Neuronal stem cell (in vitro differentiated cells): ENCODE results near the gene PSMC5.

ENCODE experiments used
- DNase-seq: peaks from one replicate; pipeline ENCODE4 v3.0.0-alpha.2; 2013; ENCODE audit warnings: low spot score
- H2AFZ ChIP-seq: one replicate; pipeline ENCODE4 v1.6.1; 2013; ENCODE audit warnings: mild to moderate bottlenecking, low read length, inconsistent platforms
- H2AK5ac ChIP-seq: 2 replicates; pipeline ENCODE4 v1.6.1; 2013; ENCODE audit warnings: low read depth, mild to moderate bottlenecking, inconsistent platforms, low read length, moderate library complexity, mixed read lengths
- H2BK120ac ChIP-seq: 2 replicates; pipeline ENCODE4 v1.6.1; 2013; ENCODE audit warnings: low read depth, mild to moderate bottlenecking, inconsistent platforms, low read length, moderate library complexity, mixed read lengths
- H2BK12ac ChIP-seq: one replicate; pipeline ENCODE4 v1.6.1; 2013; ENCODE audit warnings: low read length, inconsistent platforms
- H2BK15ac ChIP-seq: 2 replicates; pipeline ENCODE4 v1.6.1; 2013; ENCODE audit warnings: mild to moderate bottlenecking, low read length, inconsistent platforms, mixed read lengths
- H2BK5ac ChIP-seq: one replicate; pipeline ENCODE4 v1.6.1; 2013; ENCODE audit warnings: inconsistent platforms, mild to moderate bottlenecking, low read length, moderate library complexity
- H3K14ac ChIP-seq: one replicate; pipeline ENCODE4 v1.6.1; 2013; ENCODE audit warnings: low read length, inconsistent platforms
- H3K18ac ChIP-seq: 2 replicates; pipeline ENCODE4 v1.6.1; 2013; ENCODE audit warnings: low read length, inconsistent platforms
- H3K23ac ChIP-seq: 2 replicates; pipeline ENCODE4 v1.6.1; 2013; ENCODE audit warnings: low read depth, mild to moderate bottlenecking, mixed read lengths, low read length, inconsistent platforms; ENCODE audit not compliant: poor library complexity
- H3K27ac ChIP-seq: replicated peaks from 3 replicates; pipeline ENCODE4 v1.5.1; 2013; ENCODE audit warnings: low read length, inconsistent platforms
- H3K27me3 ChIP-seq, 3 experiments: 2 replicates each; pipeline ENCODE4 v1.6.1; 2013; ENCODE audit warnings: low read length in 3 of 3, mild to moderate bottlenecking in 2 of 3, inconsistent platforms in 1 of 3, low read depth in 1 of 3, mixed read lengths in 1 of 3, moderate library complexity in 1 of 3; ENCODE audit not compliant: control insufficient read depth in 3 of 3, insufficient read depth in 3 of 3
- H3K36me3 ChIP-seq, 2 donors: replicated peaks in 1 of 2; 2 replicates each; pipeline ENCODE4 v1.6.1; 2013; ENCODE audit warnings: low read length in 2 of 2; ENCODE audit not compliant: control insufficient read depth in 2 of 2, insufficient read depth in 2 of 2
- H3K4ac ChIP-seq: 2 replicates; pipeline ENCODE4 v1.6.1; 2013; ENCODE audit warnings: inconsistent platforms, mild to moderate bottlenecking, low read length, moderate library complexity
- H3K4me1 ChIP-seq, 2 donors: 1 replicate in 1 of 2; 2 replicates in 1 of 2; pipeline ENCODE4 v1.6.1; 2013; ENCODE audit warnings: low read length in 2 of 2, low read depth in 1 of 2; ENCODE audit not compliant: control insufficient read depth in 2 of 2, insufficient read depth in 1 of 2
- H3K4me2 ChIP-seq: one replicate; pipeline ENCODE4 v1.6.1; 2013; ENCODE audit warnings: mild to moderate bottlenecking, low read length, inconsistent platforms; ENCODE audit not compliant: insufficient read depth, poor library complexity, severe bottlenecking
- H3K4me3 ChIP-seq, 2 donors: 2 replicates each; pipeline ENCODE4 v1.5.1; 2013; ENCODE audit warnings: low read length in 2 of 2, mild to moderate bottlenecking in 2 of 2, inconsistent platforms in 1 of 2, moderate library complexity in 1 of 2
- H3K79me1 ChIP-seq: one replicate; pipeline ENCODE4 v1.6.1; 2013; ENCODE audit warnings: low read depth, mild to moderate bottlenecking, inconsistent platforms, low read length, moderate library complexity
- H3K9ac ChIP-seq: one replicate; pipeline ENCODE4 v1.6.1; 2013; ENCODE audit warnings: mild to moderate bottlenecking, low read depth, low read length, inconsistent platforms; ENCODE audit not compliant: poor library complexity
- H3K9me3 ChIP-seq, 2 donors: replicated peaks in 1 of 2; 2 replicates each; pipeline versions ENCODE3 to v1.6.1; 2013; ENCODE audit warnings: low read length in 2 of 2, mild to moderate bottlenecking in 2 of 2, inconsistent platforms in 1 of 2, low read depth in 1 of 2, mixed read lengths in 1 of 2, moderate library complexity in 1 of 2; ENCODE audit not compliant: control insufficient read depth in 2 of 2, insufficient read depth in 1 of 2
- H4K8ac ChIP-seq: one replicate; pipeline ENCODE4 v1.6.1; 2013; ENCODE audit warnings: low read depth, mild to moderate bottlenecking, inconsistent platforms, low read length, moderate library complexity
- H4K91ac ChIP-seq: one replicate; pipeline ENCODE4 v1.6.1; 2013; ENCODE audit warnings: low read length, low read depth, mild to moderate bottlenecking, inconsistent platforms; ENCODE audit not compliant: poor library complexity
- WGBS, 2 donors: extraction: QIAGEN DNeasy Blood & Tissue Kit; methylation state at CpG; one replicate each; pipeline ENCODE4 v1.1.7; 2013; ENCODE audit warnings: missing lambda C conversion rate in 2 of 2, mixed read lengths in 1 of 2; ENCODE audit not compliant: insufficient read length in 2 of 2, insufficient replicate concordance in 1 of 2; ENCODE audit errors: extremely low coverage in 2 of 2; 5-methylcytosine and 5-hydroxymethylcytosine counted together

The PSMC5 gene

DNA sequence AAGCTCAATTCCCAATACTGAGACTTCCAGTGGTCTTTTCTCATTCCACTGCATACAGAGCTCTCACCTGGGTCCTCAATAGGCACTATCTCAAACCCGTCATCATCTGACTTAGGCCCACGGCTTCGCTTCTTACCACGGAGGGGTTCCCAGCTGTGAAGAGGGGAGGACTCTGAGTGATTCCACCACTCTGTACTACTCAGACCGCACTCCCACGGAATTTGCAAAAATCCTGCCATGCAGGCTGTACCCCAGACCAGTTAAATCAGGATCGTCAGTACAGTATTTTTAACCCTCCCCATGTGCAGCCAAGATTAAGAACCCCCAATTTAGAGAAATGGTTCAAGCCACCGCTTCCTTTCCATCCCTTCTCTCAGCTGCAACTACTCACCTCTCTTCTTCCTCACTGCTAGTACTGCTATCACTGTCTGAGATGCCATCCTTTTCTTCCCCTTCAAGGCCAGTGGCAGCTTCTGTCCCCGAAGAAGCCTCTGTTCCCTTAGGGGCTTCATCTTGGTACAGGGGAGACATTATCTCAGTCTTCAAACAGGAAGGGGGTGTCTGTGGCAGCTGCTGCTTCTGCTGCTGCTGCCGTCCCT lies 6.2 kb upstream of the PSMC5 start:
- Histone ChIP-seq H2BK12ac (no peak overlapping the region), H3K23ac (no peak overlapping the region), H2BK5ac (no peak overlapping the region), H2AFZ (no peak overlapping the region), H4K8ac (no peak overlapping the region), H3K18ac (no peak overlapping the region), H3K4me1 (peaks cover 2 to 3% of the 10 kb centered on the region in 2 donors), H3K36me3 (peaks cover 72 to 100% of the 10 kb centered on the region in 2 donors), H3K79me1 (peaks cover 3% of the 10 kb centered on the region), H3K4me2 (no peak overlapping the region), H3K14ac (no peak overlapping the region), H3K27ac (no peak overlapping the region), H3K9me3 (no peaks in the 10 kb centered on the region), H4K91ac (no peak overlapping the region), H3K9ac (no peak overlapping the region), H3K4ac (no peak overlapping the region), H3K27me3 (no peaks in the 10 kb centered on the region), H2BK15ac (no peak overlapping the region), H2BK120ac (no peak overlapping the region), H2AK5ac (no peak overlapping the region), H3K4me3 (no peak overlapping the region)
- no peak for DNase-seq
- WGBS, 2 donors: no CpG with 5 or more reads among the region's 10 CpGs

- H2BK120ac ChIP-seq: no peak overlapping the region
- H3K9ac ChIP-seq: no peak overlapping the region
- H3K23ac ChIP-seq: peak overlapping the region; percentile 25
- H4K91ac ChIP-seq: no peak overlapping the region
- no peak overlapping the region for H3K4ac ChIP-seq
- no peak overlapping the region for H3K4me3 ChIP-seq
- no peak overlapping the region for H2AK5ac ChIP-seq
- H4K8ac ChIP-seq: no peak overlapping the region
- WGBS, 2 donors: no CpG with 5 or more reads among the region's 6 CpGs
- H2BK15ac ChIP-seq: no peak overlapping the region
- no peak overlapping the region for H2AFZ ChIP-seq
- H3K27ac ChIP-seq: no peak overlapping the region
- peaks cover 71 to 93% of the 10 kb centered on the region in 2 donors for H3K36me3 ChIP-seq
- no peaks in the 10 kb centered on the region for H3K27me3 ChIP-seq
- H2BK5ac ChIP-seq: no peak overlapping the region
- no peak overlapping the region for H3K14ac ChIP-seq
- peaks cover 6% of the 10 kb centered on the region for H3K79me1 ChIP-seq
- H3K18ac ChIP-seq: no peak overlapping the region
- H3K9me3 ChIP-seq: no peaks in the 10 kb centered on the region
- peaks cover 2 to 6% of the 10 kb centered on the region in 2 donors for H3K4me1 ChIP-seq
- no peak overlapping the region for H3K4me2 ChIP-seq
- DNase-seq: no peak
- no peak overlapping the region for H2BK12ac ChIP-seq
Measured at GRCh38 chr17:63821804-63822203, 5.4 kb upstream of the PSMC5 start.

DNA sequence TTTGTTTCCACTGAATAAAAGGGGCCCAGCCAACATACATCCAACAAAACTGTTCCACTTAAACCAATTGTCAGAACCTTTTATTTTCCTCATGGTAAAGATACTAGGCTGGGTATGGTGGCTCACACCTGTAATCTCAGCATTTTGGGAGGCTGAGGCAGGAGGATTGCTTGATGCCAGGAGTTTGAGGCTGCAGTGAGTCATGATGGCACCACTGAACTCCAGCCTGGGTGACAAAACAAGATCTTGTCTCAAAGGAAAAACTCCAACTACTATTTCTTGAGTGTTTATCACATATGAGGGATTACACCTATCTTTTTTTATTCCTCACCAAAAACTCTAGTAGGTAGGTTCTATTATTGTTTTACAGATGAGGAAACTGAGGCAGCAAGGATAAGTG lies 4.7 kb upstream of the PSMC5 start:
- Histone ChIP-seq H4K8ac (no peak overlapping the region), H2BK12ac (no peak overlapping the region), H3K23ac (no peak overlapping the region), H3K9ac (no peak overlapping the region), H3K18ac (no peak overlapping the region), H2BK5ac (no peak overlapping the region), H3K27ac (no peak overlapping the region), H4K91ac (no peak overlapping the region), H2BK120ac (no peak overlapping the region), H3K79me1 (peaks cover 6% of the 10 kb centered on the region), H3K36me3 (peaks cover 65 to 86% of the 10 kb centered on the region in 2 donors), H3K4me2 (no peak overlapping the region), H2BK15ac (no peak overlapping the region), H3K14ac (no peak overlapping the region), H3K4me1 (peaks cover 2 to 6% of the 10 kb centered on the region in 2 donors), H2AFZ (no peak overlapping the region), H3K4ac (no peak overlapping the region), H3K27me3 (no peaks in the 10 kb centered on the region), H3K9me3 (no peaks in the 10 kb centered on the region), H2AK5ac (no peak overlapping the region), H3K4me3 (no peak overlapping the region)
- DNase-seq: no peak

GRCh38 chr17:63823659-63824331 lies 3.4 kb upstream of the PSMC5 start:
- Histone ChIP-seq H3K4me3 (no peak overlapping the region), H3K27me3 (no peaks in the 10 kb centered on the region), H2AK5ac (no peak overlapping the region), H2BK12ac (no peak overlapping the region), H2BK120ac (no peak overlapping the region), H3K9ac (no peak overlapping the region), H3K36me3 (peaks cover 52 to 80% of the 10 kb centered on the region in 2 donors), H3K4ac (no peak overlapping the region), H2BK15ac (no peak overlapping the region), H2BK5ac (no peak overlapping the region), H3K14ac (no peak overlapping the region), H3K18ac (no peak overlapping the region), H3K23ac (no peak overlapping the region), H3K79me1 (peaks cover 3% of the 10 kb centered on the region), H3K9me3 (no peaks in the 10 kb centered on the region), H3K27ac (no peak overlapping the region), H3K4me2 (no peak overlapping the region), H4K91ac (no peak overlapping the region), H3K4me1 (peaks cover 5 to 11% of the 10 kb centered on the region in 2 donors), H2AFZ (no peak overlapping the region), H4K8ac (no peak overlapping the region)
- DNase-seq: no peak
- no CpG with 5 or more reads among the region's 13 CpGs for WGBS, 2 donors
